CD4-positive, alpha-beta T cell (primary cell): ENCODE measurements around the gene CHRM3. TPM values are rescaled to one million over a fixed set of nuclear protein-coding genes. Genes with fewer than 3 reads are reported as not detected.

Experiments
- ATAC-seq: fragments of 200-7000 bp; cut with Tn5 transposase; one replicate; pipeline ENCODE4 v1.10.0; 2022; ENCODE audit warnings: mild to moderate bottlenecking; ENCODE audit not compliant: poor library complexity
- CTCF ChIA-PET: fragments of 350-600 bp; sonication (Branson Sonifier 250); formaldehyde crosslinking; loops from one replicate; lab custom pipeline; 2021; ENCODE audit warnings: antibody characterized with exemption, inconsistent platforms; lab: Charles Lee
- POLR2A ChIA-PET: fragments of 350-600 bp; sonication (Branson Sonifier 250); formaldehyde crosslinking; loops from one replicate; lab custom pipeline; 2021; ENCODE audit warnings: antibody characterized with exemption, inconsistent platforms; lab: Charles Lee
- DNase-seq, 14 experiments: peaks; one replicate each; pipeline ENCODE4 v3.0.0-alpha.2; 2013 to 2020; ENCODE audit warnings: mixed read lengths in 2 of 14
- H3K27ac ChIP-seq, 2 donors: one replicate each; pipeline versions ENCODE4 v1.5.1 to v1.7.0; 2013; ENCODE audit warnings: low read length in 2 of 2, low read depth in 1 of 2, mild to moderate bottlenecking in 1 of 2
- H3K27me3 ChIP-seq, 2 experiments: 1 replicate in 1 of 2; 2 replicates in 1 of 2; pipeline versions ENCODE4 v1.6.1 to v1.7.0; 2013; ENCODE audit warnings: low read length in 2 of 2, control low read depth in 1 of 2, mild to moderate bottlenecking in 1 of 2, moderate library complexity in 1 of 2; ENCODE audit not compliant: insufficient read depth in 2 of 2, control insufficient read depth in 1 of 2
- H3K36me3 ChIP-seq: one replicate; pipeline ENCODE4 v1.6.1; 2013; ENCODE audit warnings: low read length, control low read depth; ENCODE audit not compliant: insufficient read depth
- H3K4me1 ChIP-seq: one replicate; pipeline ENCODE4 v1.6.1; 2013; ENCODE audit warnings: low read length, control low read depth; ENCODE audit not compliant: insufficient read depth
- H3K4me3 ChIP-seq: one replicate; pipeline ENCODE4 v1.5.1; 2013; ENCODE audit warnings: mild to moderate bottlenecking, low read length, moderate library complexity
- H3K9me3 ChIP-seq, 2 experiments: 1 replicate in 1 of 2; 2 replicates in 1 of 2; pipeline versions ENCODE4 v1.6.1 to v1.7.0; 2013; ENCODE audit warnings: low read length in 2 of 2, mild to moderate bottlenecking in 2 of 2, control low read depth in 1 of 2, moderate library complexity in 1 of 2; ENCODE audit not compliant: control insufficient read depth in 1 of 2, insufficient read depth in 1 of 2
- H3K27ac Mint-ChIP-seq: one replicate; pipeline ENCODE4 v1.8.0; 2020; ENCODE audit warnings: mixed read lengths
- H3K27me3 Mint-ChIP-seq: one replicate; pipeline ENCODE4 v1.8.0; 2021; ENCODE audit warnings: mixed read lengths
- H3K36me3 Mint-ChIP-seq: one replicate; pipeline ENCODE4 v1.8.0; 2021; ENCODE audit warnings: low read depth, mixed read lengths
- H3K4me1 Mint-ChIP-seq: one replicate; pipeline ENCODE4 v1.8.0; 2021; ENCODE audit warnings: low read depth, mixed read lengths
- H3K4me3 Mint-ChIP-seq: one replicate; pipeline ENCODE4 v1.8.0; 2020; ENCODE audit warnings: mild to moderate bottlenecking, mixed read lengths
- H3K9me3 Mint-ChIP-seq: one replicate; pipeline ENCODE4 v1.8.0; 2020; ENCODE audit warnings: mixed read lengths
- CTCF ChIP-seq: fragments of 200-600 bp; IDR thresholded peaks from one replicate; pipeline ENCODE4 v1.8.0; 2022; ENCODE audit warnings: antibody characterized with exemption, mild to moderate bottlenecking
- intact Hi-C, 2 experiments: fragments of 100-400 bp; cut with DNase I in 1 of 2; cut with micrococcal nuclease in 1 of 2; formaldehyde crosslinking; loops; one replicate each; pipeline versions ENCODE4 v1.15.1 to v1.9.0; 2023 to 2025; cut with DNase I, micrococcal nuclease
- total RNA-seq, 174 experiments: library from RNA in 2 of 174; stranded (reverse) in 2 of 174; gene quantifications; one replicate each; pipeline ENCODE4 v1.2.3 and lab custom pipeline; 2021 to 2026

CHRM3 gene
- total RNA-seq, 2 experiments from 2014 or later, result 0.08 TPM; not detected in 1

GRCh38 chr1:239354231-239354630 lies 32.1 kb upstream of the CHRM3 start:
- Mint-ChIP-seq H3K36me3 (no peaks in the 10 kb centered on the region), H3K27me3 (peaks cover 4% of the 10 kb centered on the region), H3K27ac (no peak overlapping the region), H3K4me1 (no peaks in the 10 kb centered on the region), H3K4me3 (no peak overlapping the region), H3K9me3 (no peaks in the 10 kb centered on the region)
- no peak for ATAC-seq
- Histone ChIP-seq H3K4me1 (no peaks in the 10 kb centered on the region), H3K9me3 (no peaks in the 10 kb centered on the region), H3K36me3 (no peaks in the 10 kb centered on the region), H3K4me3 (no peak overlapping the region), H3K27ac (no peak overlapping the region), H3K27me3 (no peaks in the 10 kb centered on the region)
- CTCF ChIA-PET, result no interaction called here
- TF ChIP-seq CTCF, result no peak
- intact Hi-C loops, result no loop called here
- POLR2A ChIA-PET, result no interaction called here
- DNase-seq, result no peak

DNA sequence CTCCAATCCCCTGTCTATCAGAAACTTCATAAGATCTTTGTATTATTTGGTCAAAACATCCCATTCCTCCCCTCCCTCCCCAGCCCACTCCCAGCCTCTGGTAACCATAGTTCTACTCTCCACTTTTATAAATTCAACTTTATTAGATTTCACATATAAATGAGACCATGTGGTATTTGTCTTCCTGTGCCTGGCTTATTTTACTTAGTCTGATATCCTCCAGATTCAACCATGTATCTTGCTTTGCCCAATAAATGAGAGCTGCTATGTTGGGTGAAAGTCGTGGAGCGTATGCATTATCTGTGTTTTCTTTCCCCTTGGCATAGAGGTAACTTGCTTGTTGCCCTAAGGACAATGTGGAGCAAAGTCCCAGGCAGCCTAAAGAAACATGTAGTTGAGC lies 28.5 kb upstream of the CHRM3 start:
- H3K4me1 Mint-ChIP-seq, result no peaks in the 10 kb centered on the region

DNA sequence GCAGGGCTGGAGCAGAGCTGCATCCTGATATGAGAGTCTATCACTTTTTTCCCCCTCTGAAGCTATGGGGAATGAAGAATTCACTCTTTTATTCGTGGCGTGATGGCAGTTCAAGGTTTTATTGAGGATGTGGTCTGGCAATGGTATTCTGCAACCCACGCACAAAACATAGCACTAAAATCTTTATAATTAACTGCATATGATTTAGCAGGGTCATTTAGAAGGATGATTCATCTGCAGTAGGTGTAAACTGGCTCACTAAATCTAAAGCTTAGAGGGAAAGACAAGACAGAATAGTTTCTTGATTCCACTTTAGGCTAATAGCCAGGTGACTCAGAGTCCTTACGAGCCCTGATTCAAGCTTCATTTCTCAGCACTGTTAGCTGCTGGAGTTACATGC lies 25.0 kb upstream of the CHRM3 start:
- Histone ChIP-seq H3K9me3 (no peaks in the 10 kb centered on the region), H3K27me3 (no peaks in the 10 kb centered on the region), H3K36me3 (no peaks in the 10 kb centered on the region), H3K4me1 (no peaks in the 10 kb centered on the region), H3K27ac (no peak overlapping the region), H3K4me3 (no peak overlapping the region)
- no peaks in the 10 kb centered on the region for H3K4me1 Mint-ChIP-seq
- no peak overlapping the region for H3K4me3 Mint-ChIP-seq
- CTCF ChIA-PET, result no interaction called here
- H3K27me3 Mint-ChIP-seq, result peaks cover 7% of the 10 kb centered on the region
- no peak for TF ChIP-seq CTCF
- no peaks in the 10 kb centered on the region for H3K36me3 Mint-ChIP-seq
- no peak overlapping the region for H3K27ac Mint-ChIP-seq
- ATAC-seq (no peak), DNase-seq (no peak)
- no peaks in the 10 kb centered on the region for H3K9me3 Mint-ChIP-seq
- intact Hi-C loops, result no loop called here
- POLR2A ChIA-PET, result no interaction called here

More for the DNA sequence above, 28.5 kb upstream of the CHRM3 start:
- H3K9me3 ChIP-seq, result no peaks in the 10 kb centered on the region
- no peak overlapping the region for H3K4me3 Mint-ChIP-seq
- ChIA-PET POLR2A (no interaction called here), CTCF (no interaction called here)
- TF ChIP-seq CTCF, result no peak
- H3K27me3 Mint-ChIP-seq, result peaks cover 4% of the 10 kb centered on the region
- DNase-seq (no peak), ATAC-seq (no peak)
- no peak overlapping the region for H3K27ac ChIP-seq
- intact Hi-C loops, result no loop called here
- H3K4me1 ChIP-seq, result no peaks in the 10 kb centered on the region
- no peak overlapping the region for H3K4me3 ChIP-seq
- no peaks in the 10 kb centered on the region for H3K27me3 ChIP-seq
- no peak overlapping the region for H3K27ac Mint-ChIP-seq
- no peaks in the 10 kb centered on the region for H3K36me3 ChIP-seq
- no peaks in the 10 kb centered on the region for H3K9me3 Mint-ChIP-seq
- H3K36me3 Mint-ChIP-seq, result no peaks in the 10 kb centered on the region
